Stimulated activated CD4-positive, alpha-beta T cell treated with anti-CD3 and anti-CD28 coated beads, TNF-alpha, amount 100 ng/mL, for 4 hours (primary cell): ENCODE measurements around the gene FRMD8.
"Not testable (repeated sequence)": the region's sequence is repeated elsewhere in the genome, so short reads cannot be mapped to it uniquely, and the experiment has no call there.

ENCODE experiments used
- DNase-seq, 3 experiments: peaks; one replicate each; pipeline ENCODE4 v3.0.0-alpha.2; 2020; ENCODE audit warnings: low read depth in 3 of 3

The FRMD8 gene

DNA sequence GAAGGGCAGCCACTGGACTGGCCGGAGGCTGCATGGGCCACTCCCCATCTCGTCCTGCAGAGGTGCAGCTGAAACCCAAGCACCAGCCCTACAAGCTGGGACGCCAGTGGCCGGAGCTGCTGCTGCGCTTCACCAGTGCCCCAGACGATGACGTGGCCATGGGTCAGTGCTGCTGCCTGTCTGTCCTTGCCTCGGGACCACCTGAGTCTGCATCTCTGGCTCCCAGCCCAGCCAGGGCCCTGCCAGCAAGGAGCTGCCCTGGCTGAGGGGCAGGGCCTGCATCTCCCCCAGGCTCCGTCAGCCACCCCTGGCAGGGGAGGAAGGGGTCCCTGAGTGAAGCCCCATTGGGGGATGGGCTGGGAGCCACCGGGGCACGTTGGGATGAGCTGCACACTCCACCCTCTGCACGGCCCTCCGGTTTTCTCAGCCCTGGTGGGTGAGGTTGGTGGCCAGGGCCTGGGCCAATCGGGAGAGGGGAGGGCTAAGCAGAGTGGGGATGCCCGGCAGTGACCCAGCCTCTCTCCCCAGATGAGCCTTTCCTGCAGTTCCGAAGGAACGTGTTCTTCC lies 7.2 kb downstream of the FRMD8 start:
- DNase-seq: no peak

DNA sequence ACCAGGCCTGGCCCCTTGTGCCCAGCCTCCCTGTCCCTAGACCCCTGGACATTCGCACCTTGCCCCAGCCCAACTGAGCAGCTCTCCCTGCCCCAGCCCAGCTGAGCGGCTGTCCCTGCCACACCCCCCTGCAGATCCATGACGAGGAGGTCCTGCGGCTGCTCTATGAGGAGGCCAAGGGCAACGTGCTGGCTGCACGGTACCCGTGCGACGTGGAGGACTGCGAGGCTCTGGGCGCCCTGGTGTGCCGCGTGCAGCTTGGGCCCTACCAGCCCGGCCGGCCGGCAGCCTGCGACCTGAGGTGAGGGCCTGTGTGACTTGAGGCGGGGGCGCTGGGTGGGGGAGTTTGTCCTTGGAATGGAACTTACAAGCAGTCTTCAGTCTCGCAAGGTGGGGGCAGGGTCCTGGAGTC lies 7.7 kb downstream of the FRMD8 start:
- no peak for DNase-seq

DNA sequence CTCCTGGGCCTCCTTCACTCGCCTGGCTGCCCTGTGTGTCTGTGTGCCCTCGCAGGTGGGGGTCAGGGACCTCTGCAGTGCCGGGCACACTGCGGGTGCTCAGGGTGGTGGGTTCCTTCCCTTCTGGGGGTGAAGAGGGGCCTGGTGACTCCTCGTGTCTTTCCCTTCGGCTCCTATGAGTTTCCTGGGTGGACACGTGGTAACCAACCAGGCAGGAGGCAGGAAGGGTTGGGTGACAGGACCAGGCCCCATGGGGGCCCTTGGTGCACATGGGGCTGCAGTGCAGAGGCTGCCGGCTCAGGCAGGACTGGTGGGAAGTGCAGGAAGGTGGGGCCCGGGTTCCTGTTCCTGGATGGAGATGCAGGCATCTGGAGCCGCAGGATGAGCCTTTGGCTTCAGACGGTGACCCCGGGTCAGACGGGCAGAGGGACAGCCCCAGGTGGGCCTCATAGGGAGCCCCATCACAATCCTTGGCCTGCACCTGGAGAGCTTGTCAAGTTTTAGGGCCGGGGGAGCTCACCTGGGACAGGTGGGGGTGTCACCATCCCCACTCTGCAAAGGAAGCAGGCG lies 9.6 kb downstream of the FRMD8 start:
- DNase-seq: no peak

DNA sequence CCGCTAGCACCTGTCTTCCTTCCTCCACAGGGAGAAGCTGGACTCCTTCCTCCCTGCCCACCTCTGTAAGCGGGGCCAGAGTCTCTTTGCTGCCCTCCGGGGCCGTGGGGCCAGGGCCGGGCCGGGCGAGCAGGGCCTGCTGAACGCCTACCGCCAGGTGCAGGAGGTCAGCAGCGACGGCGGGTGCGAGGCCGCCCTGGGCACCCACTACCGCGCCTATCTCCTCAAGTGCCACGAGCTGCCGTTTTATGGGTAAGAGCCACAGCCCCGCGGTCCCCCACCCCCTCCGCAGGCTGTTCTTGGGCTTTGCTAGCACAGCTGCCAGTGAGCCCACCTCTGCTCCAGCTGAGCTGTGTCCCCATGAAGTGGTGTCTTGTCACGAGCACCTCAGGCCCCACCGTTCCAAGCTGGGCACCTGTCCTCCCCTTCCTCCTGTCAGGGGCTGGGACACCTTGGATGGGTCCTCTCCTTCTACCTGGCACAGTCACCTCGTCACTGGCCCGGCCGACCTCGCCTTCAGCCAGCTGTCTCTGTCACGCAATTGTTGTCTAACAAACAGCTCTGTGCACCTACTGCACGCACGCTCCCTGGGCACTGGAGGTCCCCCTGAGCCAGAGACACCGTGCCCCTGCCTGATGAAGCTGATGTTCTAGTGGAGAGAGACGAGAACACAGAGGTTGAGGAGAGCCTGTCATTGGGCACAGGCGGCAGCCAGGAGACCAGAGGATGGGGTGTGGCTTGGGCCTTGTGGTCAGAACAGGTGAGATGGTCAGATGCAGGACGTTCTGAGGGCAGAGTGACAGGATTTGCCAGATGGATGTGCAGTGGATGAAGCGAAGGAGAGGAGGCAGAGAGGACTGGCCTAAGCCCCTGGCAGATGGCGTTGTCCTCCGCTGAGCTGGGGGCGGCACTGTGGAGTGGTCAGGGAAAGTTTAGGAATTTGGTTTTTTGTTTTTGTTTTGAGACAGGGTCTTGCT lies 10.6 kb downstream of the FRMD8 start:
- DNase-seq: no peak

DNA sequence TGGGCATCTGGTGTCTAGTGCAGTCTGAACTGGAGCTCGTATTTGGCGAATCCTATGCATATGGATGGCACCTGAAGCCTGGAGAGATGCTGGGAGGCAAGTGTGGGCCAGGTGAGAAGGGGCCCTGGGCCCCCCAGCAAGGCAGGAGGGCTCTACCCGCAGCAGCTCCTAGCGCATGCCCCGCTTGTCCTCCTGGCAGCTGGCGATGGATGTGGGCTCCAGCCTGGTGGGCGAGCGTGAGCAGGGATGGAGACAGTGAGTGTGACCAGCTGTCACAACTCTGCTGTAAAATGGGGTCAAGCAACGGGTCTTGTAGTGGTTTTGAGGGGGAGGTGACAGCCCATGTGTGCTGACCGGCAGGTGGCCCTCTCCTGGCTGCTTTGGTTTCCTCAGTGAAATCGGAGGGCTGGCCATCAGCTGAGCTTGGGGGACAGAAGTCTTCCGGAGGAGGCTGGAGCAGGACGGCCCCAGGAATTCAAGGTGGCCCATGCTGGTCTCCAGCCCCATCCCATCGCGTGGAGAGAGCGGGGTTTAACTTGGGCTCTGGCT lies 12.0 kb downstream of the FRMD8 start:
- DNase-seq: no peak

DNA sequence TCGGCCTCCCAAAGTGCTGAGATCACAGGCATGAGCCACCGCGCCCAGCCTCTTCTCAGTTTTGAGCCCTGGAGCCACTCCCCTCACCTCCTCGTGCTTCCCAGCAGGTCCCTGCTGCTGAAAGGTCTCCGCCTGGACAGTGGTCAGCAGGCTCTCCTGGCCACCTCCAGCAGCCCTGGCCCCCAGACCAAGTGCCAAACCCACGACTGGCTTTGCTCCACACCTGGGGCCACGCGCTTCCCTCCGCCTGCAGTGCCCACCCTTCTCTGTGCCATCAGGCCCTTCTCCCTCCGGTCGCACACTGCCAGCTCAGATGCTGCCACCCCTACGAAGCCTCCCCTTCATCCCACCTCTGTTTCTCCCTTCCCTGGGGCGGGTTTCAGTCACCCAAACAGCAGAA lies 12.8 kb downstream of the FRMD8 start:
- DNase-seq: no peak

DNA sequence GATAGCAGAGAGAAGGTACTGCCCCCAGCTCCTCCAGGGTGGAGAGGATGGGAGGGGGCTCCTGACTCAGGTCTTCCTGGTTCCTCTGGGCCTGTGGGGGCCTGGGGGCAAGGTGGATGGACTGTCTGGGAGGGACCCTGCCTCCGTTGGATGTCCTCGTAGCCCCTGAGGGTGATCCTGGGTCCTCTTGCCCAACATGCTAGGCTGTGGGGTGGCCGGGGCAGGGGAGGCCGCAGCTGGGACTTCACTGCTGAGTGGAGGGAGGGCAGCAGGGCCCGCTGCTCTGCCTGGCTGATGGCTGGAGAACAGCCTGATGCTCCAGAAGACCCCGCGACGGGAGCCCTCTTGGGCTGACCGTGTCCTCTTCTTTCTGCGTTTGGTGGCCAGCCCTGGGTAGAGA lies 13.4 kb downstream of the FRMD8 start:
- DNase-seq: no peak

DNA sequence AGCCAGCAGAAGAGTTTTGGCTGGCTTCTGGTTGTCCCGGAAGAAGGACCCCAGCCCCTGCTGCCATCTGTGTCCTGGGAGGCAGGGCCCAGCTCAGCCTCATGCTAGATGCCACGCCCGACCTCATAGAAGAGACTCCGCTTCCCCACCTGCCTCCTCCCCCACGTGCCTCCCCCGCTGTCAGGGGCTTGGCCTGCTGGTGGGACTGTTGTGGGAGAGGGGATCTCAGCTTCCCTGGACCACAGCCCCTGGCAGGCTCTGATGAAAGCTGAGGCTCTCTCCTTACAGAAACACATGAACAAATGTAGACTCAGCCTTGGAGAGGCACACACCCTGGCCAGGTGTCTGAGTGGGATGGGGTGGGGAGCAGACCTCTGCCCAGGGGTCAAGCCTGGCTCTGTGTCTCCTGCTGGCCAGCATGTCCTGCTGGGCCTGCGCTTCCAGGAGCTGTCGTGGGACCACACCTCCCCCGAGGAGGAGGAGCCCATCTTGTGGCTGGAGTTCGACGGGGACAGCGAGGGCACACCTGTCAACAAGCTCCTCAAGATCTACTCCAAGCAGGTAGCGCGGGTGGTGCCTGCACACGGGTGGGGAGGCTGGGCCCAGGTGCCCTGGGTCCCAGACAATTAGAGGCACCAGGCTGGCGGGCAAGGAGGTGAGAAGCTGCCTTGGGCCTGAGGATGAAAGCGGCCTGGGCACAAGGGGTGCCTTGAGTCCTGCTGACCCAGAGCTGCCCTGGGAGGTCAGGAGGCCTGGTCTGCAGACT lies 14.1 kb downstream of the FRMD8 start:
- DNase-seq: no peak

DNA sequence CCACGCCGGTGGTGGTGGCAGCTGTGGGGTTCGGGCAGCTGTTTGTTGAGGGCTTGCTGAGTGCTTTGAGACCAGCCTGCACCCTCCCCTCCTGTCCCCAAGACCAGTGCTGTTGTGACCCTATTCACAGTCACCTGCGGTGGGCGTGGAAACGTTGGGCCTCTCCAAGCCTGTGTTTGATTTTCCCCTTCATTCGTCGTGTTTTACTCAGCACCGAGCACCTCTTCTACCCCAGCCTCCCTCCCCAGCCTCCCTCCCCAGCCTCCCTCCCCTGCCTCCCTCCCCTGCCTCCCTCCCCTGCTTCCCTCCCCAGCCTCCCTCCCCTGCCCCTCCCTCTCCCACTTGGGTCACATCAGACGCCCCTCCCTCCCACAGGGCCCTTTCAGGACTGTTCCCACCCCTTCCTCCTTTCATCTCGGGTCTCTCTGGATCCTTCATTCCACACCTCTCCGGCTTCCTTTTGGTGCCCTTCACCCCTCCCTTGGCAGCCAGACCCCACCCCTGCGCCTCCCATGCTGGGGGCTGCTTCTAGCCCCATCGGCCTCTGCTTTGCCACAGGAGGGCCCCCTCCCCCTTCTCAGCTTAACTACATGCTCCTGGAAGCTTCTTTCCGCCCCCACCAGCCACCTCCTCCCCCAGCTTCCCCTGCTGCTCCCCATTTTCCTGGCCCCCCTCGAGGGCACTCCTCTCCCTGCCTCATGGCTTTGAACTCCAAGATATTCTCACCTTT lies 14.8 kb downstream of the FRMD8 start:
- DNase-seq: no peak

DNA sequence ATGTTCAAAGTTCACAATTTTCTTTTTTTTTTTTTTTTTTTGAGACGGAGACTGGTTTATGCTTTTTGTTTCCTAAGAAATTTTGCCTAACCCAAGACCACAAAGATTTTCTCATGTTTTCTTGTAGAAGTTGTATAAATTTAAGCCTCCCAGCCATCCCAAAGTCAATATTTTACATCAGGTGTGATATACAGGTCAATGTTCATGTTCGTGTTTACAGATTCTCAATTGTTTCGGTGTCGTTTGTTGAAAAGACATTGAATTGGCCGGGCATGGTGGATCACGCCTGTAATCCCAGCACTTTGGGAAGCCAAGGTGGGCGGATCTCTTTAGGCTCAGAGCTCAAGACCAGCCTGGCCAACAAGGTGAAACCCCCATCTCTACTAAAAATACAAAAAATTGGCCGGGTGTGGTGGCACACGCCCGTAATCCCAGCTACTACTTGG lies 15.4 kb downstream of the FRMD8 start:
- no peak for DNase-seq

DNA sequence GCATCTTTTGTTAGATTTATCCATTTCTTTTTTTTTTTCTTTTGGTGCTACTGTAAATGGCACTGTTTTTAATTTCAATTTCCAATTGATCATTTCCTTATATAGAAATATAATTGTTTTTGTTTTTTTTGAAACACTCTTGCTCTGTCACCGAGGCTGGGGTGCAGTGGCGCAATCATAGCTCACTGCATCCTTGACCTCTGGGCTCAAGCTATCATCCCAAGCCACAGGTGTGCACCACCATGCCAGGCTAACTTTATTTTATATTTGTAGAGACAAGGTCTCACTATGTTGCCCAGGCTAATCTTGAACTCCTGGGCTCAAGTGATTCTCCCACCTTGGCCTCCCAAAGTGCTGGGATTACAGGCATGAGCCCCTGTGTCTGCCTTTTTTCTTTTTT lies 16.4 kb downstream of the FRMD8 start:
- no peak for DNase-seq

DNA sequence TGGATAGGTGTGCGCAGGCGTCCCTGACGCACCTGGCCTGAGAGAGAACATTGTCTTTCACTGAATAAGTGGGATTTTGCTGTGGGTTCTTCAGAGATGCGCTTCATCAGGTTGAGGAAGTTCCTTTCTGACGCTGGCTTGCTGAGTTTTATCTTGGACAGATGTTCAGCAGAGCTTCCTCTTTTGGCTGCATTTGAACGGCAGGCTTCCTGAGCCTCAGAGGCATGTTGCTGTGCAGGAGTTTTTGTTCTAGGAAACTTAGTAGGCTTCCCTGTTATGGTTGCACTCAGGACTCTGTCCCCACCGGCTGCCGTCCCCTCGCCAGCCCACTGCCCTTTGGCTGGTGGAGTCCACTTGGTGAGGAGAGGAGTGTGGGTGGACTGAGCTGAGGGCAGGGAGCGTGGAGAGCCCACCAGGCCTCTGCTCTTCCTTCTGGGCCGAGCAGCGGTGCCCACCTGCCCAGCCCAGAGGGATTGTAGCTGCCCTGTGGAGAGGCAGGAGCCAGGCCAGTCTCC lies 17.2 kb downstream of the FRMD8 start:
- no peak for DNase-seq

DNA sequence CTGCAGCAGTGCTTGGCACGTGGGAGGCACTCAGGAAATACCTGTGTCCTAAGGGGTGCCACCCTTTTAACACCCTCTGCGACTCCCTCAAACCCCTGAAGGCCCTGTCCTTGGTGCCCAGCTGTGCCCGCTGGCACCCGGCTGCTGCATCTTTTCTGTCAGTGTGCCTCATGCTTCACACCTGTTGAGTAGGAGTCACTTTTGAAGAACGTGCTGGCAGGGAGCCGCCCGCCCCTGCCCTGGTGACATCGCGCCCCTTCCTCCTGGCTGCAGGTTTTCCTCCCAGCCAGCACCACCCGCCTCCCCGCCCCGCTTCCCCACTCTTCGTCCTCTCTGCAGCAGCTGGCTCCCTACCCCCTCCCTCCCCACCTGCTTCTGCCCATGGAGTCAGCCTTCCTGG lies 17.8 kb downstream of the FRMD8 start:
- DNase-seq: no peak

DNA sequence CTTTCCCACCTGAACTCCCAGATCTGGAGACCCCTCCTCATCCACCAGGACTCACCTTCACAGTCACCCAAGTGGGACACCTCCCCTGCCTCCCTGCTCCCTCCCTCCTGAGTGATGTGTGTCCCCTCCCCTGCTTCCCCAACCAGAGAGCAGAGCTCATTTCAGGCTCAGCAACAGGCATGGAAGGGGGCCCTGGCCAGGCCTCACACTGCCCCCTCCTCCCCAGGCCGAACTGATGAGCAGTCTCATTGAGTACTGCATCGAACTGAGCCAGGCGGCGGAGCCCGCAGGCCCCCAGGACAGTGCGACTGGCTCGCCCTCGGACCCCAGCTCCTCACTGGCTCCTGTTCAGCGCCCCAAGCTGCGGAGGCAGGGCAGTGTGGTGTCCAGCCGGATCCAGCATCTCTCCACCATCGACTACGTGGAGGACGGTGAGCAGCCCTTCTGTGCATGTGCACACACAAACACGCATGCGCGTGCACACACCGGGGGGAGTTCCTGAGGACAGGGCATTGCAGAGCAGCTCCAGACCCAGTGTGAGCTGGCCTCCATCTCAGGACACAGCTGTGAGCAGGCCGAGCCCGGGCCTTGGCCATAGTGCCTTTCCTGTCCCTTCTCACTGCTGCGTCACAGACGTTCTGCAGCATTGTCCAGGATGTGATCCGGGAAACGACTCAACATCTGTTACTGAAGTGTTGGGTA lies 18.4 kb downstream of the FRMD8 start:
- DNase-seq: no peak

DNA sequence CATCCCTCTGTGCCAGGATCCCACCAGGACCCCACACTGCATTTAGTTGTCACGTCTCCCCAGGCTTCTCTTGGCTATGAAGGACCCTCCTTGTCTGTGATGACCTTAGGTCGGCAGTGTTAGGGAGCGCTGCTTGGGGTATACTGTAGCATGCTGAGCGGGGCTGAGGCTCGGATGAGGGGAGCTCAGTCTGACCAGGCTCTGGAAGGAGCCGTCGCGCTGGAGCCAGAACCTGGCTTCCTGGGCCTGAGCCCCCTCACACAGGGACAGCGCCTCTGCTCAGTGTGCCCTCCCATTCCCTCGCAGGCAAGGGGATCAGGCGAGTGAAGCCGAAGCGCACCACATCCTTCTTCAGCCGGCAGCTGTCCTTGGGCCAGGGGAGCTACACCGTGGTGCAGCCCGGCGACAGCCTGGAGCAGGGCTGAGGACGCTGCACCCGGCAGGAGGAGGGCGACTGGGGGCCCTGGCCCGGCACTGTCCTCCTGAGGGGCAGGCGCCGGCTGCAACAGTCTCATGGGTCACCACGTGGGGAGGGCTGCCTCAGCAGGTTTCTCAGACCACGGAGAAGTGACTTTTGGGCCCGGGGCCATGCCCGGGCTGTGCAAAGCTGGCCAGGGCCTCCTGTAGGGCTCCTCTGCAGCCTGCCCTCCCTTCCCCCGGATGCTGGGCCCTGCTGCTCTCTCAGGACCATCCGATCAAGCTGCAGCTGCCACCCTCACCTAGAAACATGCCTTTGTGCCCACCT lies 24.7 kb downstream of the FRMD8 start:
- DNase-seq: no peak

DNA sequence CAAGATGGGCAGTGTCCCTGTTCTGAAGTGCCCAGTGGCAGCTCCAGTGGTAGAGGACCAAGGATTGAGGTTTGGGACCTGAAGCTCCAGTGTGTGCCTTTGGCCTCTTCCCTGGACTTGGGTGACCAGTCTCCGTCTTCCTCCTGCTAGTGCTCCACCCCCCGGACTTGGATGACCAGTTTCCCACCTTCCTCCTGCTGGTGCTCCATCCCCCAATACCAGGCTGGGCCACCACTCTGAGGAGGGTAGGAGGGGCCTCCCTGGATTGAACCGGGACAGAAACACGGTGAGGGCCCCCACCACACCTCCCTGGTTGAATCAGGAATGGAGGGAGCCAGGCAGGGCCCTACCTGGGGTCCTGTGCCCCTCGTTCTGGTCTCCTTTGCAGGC lies 25.2 kb downstream of the FRMD8 start:
- no peak for DNase-seq

DNA sequence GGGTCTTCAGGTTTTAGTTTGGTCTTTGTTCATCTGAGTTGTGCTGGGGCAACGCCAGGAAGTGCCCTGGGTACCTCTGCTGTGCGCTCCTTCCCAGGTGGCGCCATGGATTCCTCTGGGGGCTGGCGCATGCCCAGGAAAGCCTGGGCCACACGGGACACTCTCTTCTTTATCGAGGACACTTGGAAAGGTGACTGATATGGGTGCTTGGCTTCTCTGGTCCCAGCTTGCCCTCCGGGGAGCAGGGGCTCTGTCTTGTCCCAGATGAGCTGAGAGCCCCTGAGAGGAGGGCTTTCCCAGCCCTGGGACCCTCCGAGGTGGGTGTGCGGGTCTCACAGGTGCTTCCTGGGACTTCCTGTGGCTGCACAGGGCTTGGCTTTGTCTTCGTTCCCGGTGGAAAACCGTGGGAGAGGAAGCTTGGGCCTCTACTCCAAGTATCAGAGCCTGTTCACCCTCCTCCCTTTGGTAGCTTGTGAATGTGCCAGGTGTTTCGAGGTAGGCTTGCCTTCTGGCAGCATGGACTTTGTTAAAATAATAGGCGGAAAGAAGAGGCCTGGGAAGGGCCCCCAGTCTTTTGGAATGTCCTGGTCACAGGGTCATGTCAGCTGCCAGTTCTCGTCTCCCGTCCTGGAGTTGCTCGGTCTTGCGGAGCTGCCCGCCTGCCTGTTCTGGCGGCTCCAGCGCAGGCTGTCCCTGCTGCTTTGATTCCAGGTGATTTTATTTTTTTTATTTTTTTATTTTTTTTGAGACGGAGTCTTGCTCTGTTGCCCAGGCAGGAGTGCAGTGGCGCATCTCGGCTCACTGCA lies 26.0 kb downstream of the FRMD8 start:
- no peak for DNase-seq

DNA sequence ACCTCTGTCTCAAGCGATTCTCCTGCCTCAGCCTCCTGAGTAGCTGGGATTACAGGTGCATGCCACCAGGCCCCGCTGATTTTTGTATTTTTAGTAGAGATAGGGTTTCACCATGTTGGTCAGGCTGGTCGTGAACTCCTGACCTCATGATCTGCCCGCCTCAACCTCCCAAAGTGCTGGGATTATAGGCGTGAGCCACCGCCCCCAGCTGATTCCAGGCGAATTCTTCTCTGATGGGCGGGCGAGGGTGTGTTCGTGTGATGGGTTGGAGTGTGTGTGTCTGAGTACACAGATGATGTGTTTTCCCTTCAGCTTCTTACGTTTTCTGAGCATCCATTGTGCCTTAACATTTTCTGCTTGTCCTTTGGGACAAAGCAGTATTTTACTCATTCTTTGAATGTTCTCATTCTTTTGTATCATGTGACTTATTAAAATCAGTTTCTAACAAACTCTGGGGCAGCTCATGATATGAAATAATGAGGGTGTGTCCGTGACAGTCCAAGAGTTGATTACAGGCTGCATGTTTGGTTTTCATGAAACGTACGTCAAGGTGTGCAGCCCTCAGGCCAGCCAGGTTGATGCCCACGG lies 26.7 kb downstream of the FRMD8 start:
- not testable (repeated sequence) for DNase-seq
